Pancreas (tissue), 10 donors: ENCODE data around the gene EDAR. TPM values are rescaled to one million over a fixed set of nuclear protein-coding genes. Genes with fewer than 3 reads are reported as not detected.

Experiments
- ATAC-seq, 4 donors: fragments of 200-7000 bp; cut with Tn5 transposase; one replicate each; pipeline versions ENCODE4 v1.8.0 to v1.9.1; 2020; ENCODE audit warnings: mild to moderate bottlenecking in 4 of 4, moderate library complexity in 4 of 4
- DNase-seq, 6 donors: peaks; one replicate each; pipeline ENCODE4 v3.0.0-alpha.2; 2020
- FAIRE-seq: peaks from 2 replicates; lab custom pipeline; 2012; peaks lifted over from hg19 to GRCh38; lab: Jason Lieb, UNC
- H3K27ac ChIP-seq, 4 donors: fragments of 200-600 bp; sonication (generic); 1 replicate in 3 of 4; 2 replicates in 1 of 4; pipeline versions ENCODE4 v1.5.0 to v1.8.0; 2020
- H3K27me3 ChIP-seq, 4 donors: fragments of 200-600 bp; one replicate each; pipeline ENCODE4 v1.8.0; 2021
- H3K36me3 ChIP-seq, 3 donors: fragments of 200-600 bp; sonication (generic) in 1 of 3; one replicate each; pipeline versions ENCODE4 v1.5.0 to v1.8.0; 2020 to 2021
- H3K4me1 ChIP-seq, 3 donors: fragments of 200-600 bp; one replicate each; pipeline ENCODE4 v1.8.0; 2021
- H3K4me3 ChIP-seq, 4 donors: fragments of 200-600 bp; sonication (generic) in 2 of 4; one replicate each; pipeline versions ENCODE4 v1.5.0 to v1.8.0; 2020 to 2021
- H3K9me3 ChIP-seq, 4 donors: fragments of 200-600 bp; one replicate each; pipeline ENCODE4 v1.8.0; 2021
- CTCF ChIP-seq, 4 donors: fragments of 200-600 bp; sonication (generic) in 3 of 4; IDR thresholded peaks; one replicate each; pipeline versions ENCODE4 v1.5.0 to v1.8.0; 2021; ENCODE audit warnings: antibody characterized with exemption in 4 of 4
- WGBS, 2 donors: extraction: QIAGEN DNeasy Blood & Tissue Kit; methylation state at CpG; one replicate each; pipeline ENCODE4 v1.1.7; 2013; 5-methylcytosine and 5-hydroxymethylcytosine counted together
- intact Hi-C, 3 donors: fragments of 100-400 bp; cut with DNase I; formaldehyde crosslinking; loops; one replicate each; pipeline versions ENCODE4 v1.11.1 to v1.14.2; 2022
- polyA plus RNA-seq, 2 donors: library from polyadenylated mRNA; stranded (reverse); fragments of 200-250 nt; gene quantifications; one replicate each; pipeline ENCODE4 v1.2.3, GENCODE V29; 2013
- total RNA-seq, 6 donors: library from RNA; stranded (reverse); fragmentation: NEBNext Ultra II Directional in 4 of 6; extraction: Animal tissue kit (Norgen Biotek cat#: 25700) in 4 of 6; gene quantifications; one replicate each; pipeline versions ENCODE4 v1.2.1 to v1.2.4, GENCODE V29; 2021 to 2023
- donor health status: healthy with polysubstance abuse.
- donor health status: DM: no; HTN: no; CAD: no; lungs with moderate emphysema.
- donor health status: DM: no; HTN: no; CAD: no.
- donor health status: control.
- donor health status: control.
- donor health status: Bipolar disorder and iron deficiency.
- donor health status: DM: yes; HTN: yes; CAD: no.
- donor health status: DM: no; HTN: no; CAD: no.
- donor health status: DM: no; HTN: no; CAD: no.
- donor health status: DM: yes; HTN: yes; CAD: no.

Gene EDAR
- total and polyA plus RNA-seq, 8 donors: 0.05 to 0.41 (median 0.12) TPM

- no peak for FAIRE-seq
- ATAC-seq: no peak
- H3K36me3 ChIP-seq: no peaks in the 10 kb centered on the region
- TF ChIP-seq CTCF (IDR thresholded peaks at IDR 0.05): no peak
- intact Hi-C loops: no loop called here
- H3K27me3 ChIP-seq: no peaks in the 10 kb centered on the region
- H3K4me1 ChIP-seq: no peaks in the 10 kb centered on the region
- 63 to 73% methylated on average over 8 of the region's 8 CpGs for WGBS, 2 donors
- H3K27ac ChIP-seq: no peak overlapping the region
- DNase-seq: no peak
- H3K4me3 ChIP-seq: no peak overlapping the region
- no peaks in the 10 kb centered on the region for H3K9me3 ChIP-seq
Measured at GRCh38 chr2:108941161-108941665, 47.8 kb downstream of the EDAR start.

DNA sequence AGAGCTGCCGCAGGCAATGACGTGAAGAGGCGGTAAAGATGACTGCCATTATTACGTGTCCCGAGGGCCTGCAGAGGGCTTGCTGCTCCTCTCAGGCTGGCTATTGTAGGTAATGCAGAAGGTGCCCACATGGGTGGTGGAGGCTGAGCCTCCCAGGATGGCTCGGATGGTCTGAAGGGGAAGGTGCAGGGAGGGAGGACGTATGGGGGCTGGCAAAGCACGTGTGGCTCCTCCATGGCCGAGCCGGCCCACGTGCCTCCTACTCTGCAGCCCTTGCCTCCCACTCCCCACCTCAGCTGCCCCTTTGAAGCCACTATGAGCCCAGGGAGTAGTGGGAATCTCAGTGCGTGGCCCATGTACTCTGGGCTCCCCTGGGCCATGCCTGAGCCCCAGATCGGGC, 48.9 kb downstream of the EDAR start:
- no peaks in the 10 kb centered on the region for H3K27me3 ChIP-seq
- intact Hi-C loops: no loop called here
- H3K9me3 ChIP-seq: no peaks in the 10 kb centered on the region
- WGBS, 2 donors: 69 to 76% methylated on average over 13 of the region's 13 CpGs
- no peaks in the 10 kb centered on the region for H3K4me1 ChIP-seq
- DNase-seq (no peak), ATAC-seq (no peak), FAIRE-seq (no peak)
- TF ChIP-seq CTCF (IDR thresholded peaks at IDR 0.05): no peak
- H3K27ac ChIP-seq: no peak overlapping the region
- no peaks in the 10 kb centered on the region for H3K36me3 ChIP-seq
- no peak overlapping the region for H3K4me3 ChIP-seq

DNA sequence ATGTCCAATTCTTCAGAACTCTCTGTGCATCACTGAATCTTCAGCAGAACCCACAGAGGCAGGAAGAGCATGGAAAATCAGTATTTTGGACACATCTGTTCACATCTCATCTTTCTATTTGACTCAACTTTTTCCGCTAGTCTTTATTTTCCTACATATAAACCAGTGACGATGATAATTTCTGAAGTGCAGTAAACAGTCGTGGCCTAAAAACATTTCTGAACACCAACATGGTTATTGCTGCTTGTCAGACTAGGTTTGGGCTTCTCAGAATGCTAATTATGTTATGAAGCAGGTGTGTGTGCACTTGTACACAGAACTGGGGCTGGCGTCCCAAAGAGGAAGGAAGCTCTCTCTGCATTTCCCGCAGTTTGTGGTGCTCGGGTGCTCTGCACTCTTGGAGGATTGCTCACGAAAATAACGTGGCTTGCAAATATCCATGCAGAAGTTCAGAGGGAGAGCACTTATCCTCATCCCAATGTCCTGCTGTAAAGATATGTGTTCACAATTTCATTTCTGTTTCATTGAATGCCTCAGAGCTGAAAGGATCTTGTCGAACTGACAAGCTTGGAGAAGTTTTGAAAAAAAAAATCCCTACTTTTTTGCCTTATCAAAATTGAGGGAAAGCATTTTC, 50.8 kb downstream of the EDAR start:
- no peak for ATAC-seq
- DNase-seq: no peak
- Histone ChIP-seq H3K9me3 (no peaks in the 10 kb centered on the region), H3K4me3 (no peak overlapping the region), H3K36me3 (no peaks in the 10 kb centered on the region), H3K27ac (no peak overlapping the region), H3K4me1 (no peaks in the 10 kb centered on the region), H3K27me3 (no peaks in the 10 kb centered on the region)
- intact Hi-C loops: no loop called here
- no peak for FAIRE-seq
- 54 to 69% methylated on average over 9 of the region's 9 CpGs for WGBS, 2 donors
- no peak for TF ChIP-seq CTCF (IDR thresholded peaks at IDR 0.05)

DNA sequence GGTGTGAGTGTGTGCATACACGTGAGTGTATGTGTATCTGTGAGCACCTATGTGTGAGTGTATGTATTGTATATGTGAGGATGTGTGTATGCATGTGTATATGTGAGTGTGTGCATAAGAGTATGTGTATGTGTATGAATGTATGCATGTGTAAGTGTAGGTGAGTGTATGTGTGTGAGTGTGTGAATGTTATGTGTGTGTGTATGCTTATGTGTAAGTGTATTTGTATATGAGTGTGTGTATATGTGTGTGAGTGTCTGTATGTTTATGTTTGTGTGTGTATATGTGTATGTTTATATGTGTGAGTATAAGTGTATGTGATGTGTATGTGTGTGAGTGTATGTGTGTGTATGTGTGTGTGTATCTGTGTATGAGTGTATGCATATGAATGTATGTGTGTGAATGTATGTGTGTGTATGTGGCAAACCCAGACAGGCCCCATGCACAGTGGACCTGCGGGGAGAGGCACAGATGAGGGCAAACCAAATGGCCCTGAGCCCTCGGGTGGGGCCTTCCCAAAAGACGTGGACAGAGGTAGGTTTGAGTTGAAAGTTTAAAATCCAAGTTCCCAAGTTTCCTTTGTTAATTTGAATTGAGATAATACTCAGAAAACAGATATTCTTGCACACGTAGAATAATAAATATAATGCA, 51.5 kb downstream of the EDAR start:
- intact Hi-C loops: no loop called here
- no peak for TF ChIP-seq CTCF (IDR thresholded peaks at IDR 0.05)
- FAIRE-seq: no peak

GRCh38 chr2:108936866-108937265, 52.2 kb downstream of the EDAR start:
- DNase-seq: no peak
- H3K4me3 ChIP-seq: no peak overlapping the region
- 65 to 72% methylated on average over 7 of the region's 7 CpGs for WGBS, 2 donors
- ATAC-seq: no peak
- no peak for TF ChIP-seq CTCF (IDR thresholded peaks at IDR 0.05)
- FAIRE-seq: no peak
- no peaks in the 10 kb centered on the region for H3K27me3 ChIP-seq
- H3K36me3 ChIP-seq: no peaks in the 10 kb centered on the region
- no peak overlapping the region for H3K27ac ChIP-seq
- intact Hi-C loops: no loop called here
- H3K9me3 ChIP-seq: no peaks in the 10 kb centered on the region
- H3K4me1 ChIP-seq: no peaks in the 10 kb centered on the region

More for the DNA sequence above, 51.5 kb downstream of the EDAR start:
- ATAC-seq (no peak), DNase-seq (no peak)
- no peak overlapping the region for H3K27ac ChIP-seq
- H3K27me3 ChIP-seq: no peaks in the 10 kb centered on the region
- H3K9me3 ChIP-seq: no peaks in the 10 kb centered on the region
- H3K36me3 ChIP-seq: no peaks in the 10 kb centered on the region
- WGBS, 2 donors: 63 to 73% methylated on average over 5 of the region's 5 CpGs
- H3K4me1 ChIP-seq: no peaks in the 10 kb centered on the region
- no peak overlapping the region for H3K4me3 ChIP-seq
